GM12878 (cell line): ENCODE measurements around the gene ZNF768. TPM values are rescaled to one million over a fixed set of nuclear protein-coding genes. Genes with fewer than 3 reads are reported as not detected.

ENCODE experiments used
- ATF7 ChIP-seq: fragments of 450-650 bp; IDR thresholded peaks from 2 replicates; pipeline ENCODE4 v1.6.1; 2016; ENCODE audit warnings: low read depth, mild to moderate bottlenecking
- CHD4 ChIP-seq: fragments of 200-600 bp; sonication (generic); IDR thresholded peaks from 2 replicates; pipeline ENCODE4 v1.6.1; 2016; ENCODE audit warnings: mild to moderate bottlenecking
- ESRRA ChIP-seq: IDR thresholded peaks from 2 replicates; pipeline ENCODE4 v1.6.1; 2012; ENCODE audit warnings: mild to moderate bottlenecking, low read length, improper control_type of control experiment
- MTA2 ChIP-seq: fragments of 450-650 bp; IDR thresholded peaks from 2 replicates; pipeline ENCODE4 v1.6.1; 2016; ENCODE audit warnings: low read depth, mild to moderate bottlenecking, moderate library complexity
- MXI1 ChIP-seq: fragments of 150-350 bp; IDR thresholded peaks from 2 replicates; pipeline ENCODE4 v1.6.1; 2011; ENCODE audit warnings: low read depth, mild to moderate bottlenecking, inconsistent platforms, low read length, improper control_type of control experiment
- NFYA ChIP-seq: IDR thresholded peaks from 2 replicates; pipeline ENCODE4 v1.6.1; 2011; ENCODE audit warnings: low read depth, mild to moderate bottlenecking, low read length, improper control_type of control experiment, borderline replicate concordance
- NR2F1 ChIP-seq: fragments of 450-650 bp; conservative IDR thresholded peaks from 2 replicates; pipeline ENCODE4 v1.6.1; 2017; ENCODE audit warnings: mild to moderate bottlenecking
- POLR2A ChIP-seq: IDR thresholded peaks from 2 replicates; pipeline ENCODE4 v1.6.1; 2011; ENCODE audit warnings: low read depth, mild to moderate bottlenecking, low read length
- POLR2AphosphoS5 ChIP-seq: IDR thresholded peaks from 2 replicates; pipeline ENCODE4 v1.6.1; 2011; ENCODE audit warnings: mild to moderate bottlenecking, low read length, inconsistent platforms
- RB1 ChIP-seq: fragments of 450-650 bp; formaldehyde crosslinking; IDR thresholded peaks from 2 replicates; pipeline ENCODE4 v1.6.1; 2017; ENCODE audit warnings: mild to moderate bottlenecking, borderline replicate concordance
- SMAD5 ChIP-seq: IDR thresholded peaks from 2 replicates; pipeline ENCODE4 v1.6.1; 2016; ENCODE audit warnings: antibody characterized with exemption, low read depth
- SMC3 ChIP-seq: IDR thresholded peaks from 2 replicates; pipeline ENCODE4 v1.6.1; 2011; ENCODE audit warnings: low read length, improper control_type of control experiment, borderline replicate concordance
- SREBF1 ChIP-seq: IDR thresholded peaks from 2 replicates; pipeline ENCODE4 v1.6.1; 2012; ENCODE audit warnings: mild to moderate bottlenecking, low read length
- TBL1XR1 ChIP-seq: IDR thresholded peaks from 2 replicates; pipeline ENCODE4 v1.6.1; 2012; ENCODE audit warnings: low read depth, low read length, improper control_type of control experiment
- WRNIP1 ChIP-seq: IDR thresholded peaks from 2 replicates; pipeline ENCODE4 v1.6.1; 2011; ENCODE audit warnings: low read depth, low read length, improper control_type of control experiment, borderline replicate concordance
- polyA plus RNA-seq, 11 experiments: library from polyadenylated mRNA; depleted of rRNA in 4 of 11; unstranded in 6 of 11; stranded (reverse) in 5 of 11; fragments of >200 nt; fragmentation: Nextera tagmentation in 4 of 11; fragmentation: Illumina TruSeq in 1 of 11; extraction: Ambion mirVana in 4 of 11; extraction: Trizol in 1 of 11; gene quantifications; 1 replicate in 1 of 11; 2 replicates in 10 of 11; pipeline versions ENCODE4 v1.2.1 to v1.2.3, GENCODE V29; 2011 to 2016; ENCODE audit warnings: inconsistent platforms in 2 of 11, missing spikeins in 2 of 11, low read depth in 1 of 11
- total RNA-seq, 4 experiments: library from RNA; depleted of rRNA in 3 of 4; stranded (reverse); fragments of >200 nt in 3 of 4; fragmentation: Illumina TruSeq in 1 of 4; extraction: Trizol in 1 of 4; gene quantifications; 2 replicates each; pipeline versions ENCODE4 v1.2.1 to v1.2.3, GENCODE V29; 2013 to 2021
- TF ChIP-seq, protein P1 (sequence below): fragments of 150-350 bp; IDR thresholded peaks from 2 replicates; pipeline ENCODE4 v1.6.1; 2014; ENCODE audit warnings: mild to moderate bottlenecking, low read depth, low read length
- TF ChIP-seq, protein P2 (sequence below): fragments of 450-650 bp; IDR thresholded peaks from 2 replicates; pipeline ENCODE4 v1.6.1; 2018; ENCODE audit warnings: mild to moderate bottlenecking, low read depth, moderate library complexity; ENCODE audit not compliant: partially characterized antibody
- TF ChIP-seq, protein P3 (sequence below): fragments of 450-650 bp; IDR thresholded peaks from 2 replicates; pipeline ENCODE4 v1.6.1; 2017; ENCODE audit warnings: mild to moderate bottlenecking, moderate library complexity
- TF ChIP-seq, protein P4 (sequence below): fragments of 450-650 bp; IDR thresholded peaks from 2 replicates; pipeline ENCODE4 v1.6.1; 2018; ENCODE audit warnings: borderline replicate concordance, mild to moderate bottlenecking; ENCODE audit not compliant: partially characterized antibody

The ZNF768 gene
- total and polyA plus RNA-seq, 10 of the 15 experiments (the other 5 are each of a cell fraction or from before 2014, with no cell fraction given), result 0.05 to 23.1 (median 9.1) TPM

DNA sequence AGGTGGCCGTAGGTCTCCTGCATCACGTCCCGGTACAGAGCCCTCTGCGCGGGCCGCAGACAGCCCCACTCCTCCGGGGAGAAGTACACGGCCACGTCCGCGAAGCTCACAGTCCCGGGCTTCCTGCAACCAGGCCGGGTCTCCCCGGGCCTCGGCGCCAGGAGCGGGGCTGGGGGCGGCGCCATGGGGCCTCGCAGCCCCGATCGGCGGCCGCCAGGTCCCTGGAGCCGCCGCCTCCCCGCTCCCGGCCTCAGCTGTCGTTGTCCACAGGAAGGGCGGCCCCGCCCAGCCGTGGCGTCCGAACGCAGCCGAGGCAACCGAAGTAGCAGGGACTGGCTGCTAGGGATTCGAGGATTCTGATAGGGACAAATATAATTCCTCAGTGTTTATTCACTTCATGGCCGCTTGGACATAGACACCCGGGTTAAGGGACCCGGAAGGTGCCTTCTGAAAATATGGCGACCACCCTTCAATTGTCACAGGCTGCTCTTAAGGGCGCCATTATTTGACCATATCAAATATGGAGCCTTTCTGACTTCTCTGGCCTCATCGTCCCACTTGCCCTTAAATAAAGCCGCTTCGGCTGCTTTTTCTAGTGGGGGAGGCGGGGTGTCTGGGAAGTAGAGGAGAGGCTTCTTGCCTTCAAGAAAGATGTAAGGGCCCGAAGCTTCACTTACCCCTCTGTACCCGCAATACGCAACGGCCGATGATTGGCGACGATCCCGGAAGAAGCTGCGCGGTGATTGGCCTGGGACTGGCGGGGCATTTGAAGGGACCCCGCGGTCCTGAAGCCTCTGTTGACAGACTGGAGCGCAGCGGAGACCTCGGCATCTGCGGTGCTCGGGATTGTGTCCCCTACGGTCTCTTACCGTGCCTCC, 45.3 kb upstream of the ZNF768 start, which contains the start of gene ZNF688 (continued):
- TF ChIP-seq MTA2, result peak; percentile 41; the same call in 1 of the 2 replicates
- TF ChIP-seq SREBF1, result no peak
- TF ChIP-seq ESRRA, result no peak; the same call in 1 of the 2 replicates
- TF ChIP-seq, protein P1, sequence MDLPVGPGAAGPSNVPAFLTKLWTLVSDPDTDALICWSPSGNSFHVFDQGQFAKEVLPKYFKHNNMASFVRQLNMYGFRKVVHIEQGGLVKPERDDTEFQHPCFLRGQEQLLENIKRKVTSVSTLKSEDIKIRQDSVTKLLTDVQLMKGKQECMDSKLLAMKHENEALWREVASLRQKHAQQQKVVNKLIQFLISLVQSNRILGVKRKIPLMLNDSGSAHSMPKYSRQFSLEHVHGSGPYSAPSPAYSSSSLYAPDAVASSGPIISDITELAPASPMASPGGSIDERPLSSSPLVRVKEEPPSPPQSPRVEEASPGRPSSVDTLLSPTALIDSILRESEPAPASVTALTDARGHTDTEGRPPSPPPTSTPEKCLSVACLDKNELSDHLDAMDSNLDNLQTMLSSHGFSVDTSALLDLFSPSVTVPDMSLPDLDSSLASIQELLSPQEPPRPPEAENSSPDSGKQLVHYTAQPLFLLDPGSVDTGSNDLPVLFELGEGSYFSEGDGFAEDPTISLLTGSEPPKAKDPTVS, result no peak
- TF ChIP-seq, protein P2, sequence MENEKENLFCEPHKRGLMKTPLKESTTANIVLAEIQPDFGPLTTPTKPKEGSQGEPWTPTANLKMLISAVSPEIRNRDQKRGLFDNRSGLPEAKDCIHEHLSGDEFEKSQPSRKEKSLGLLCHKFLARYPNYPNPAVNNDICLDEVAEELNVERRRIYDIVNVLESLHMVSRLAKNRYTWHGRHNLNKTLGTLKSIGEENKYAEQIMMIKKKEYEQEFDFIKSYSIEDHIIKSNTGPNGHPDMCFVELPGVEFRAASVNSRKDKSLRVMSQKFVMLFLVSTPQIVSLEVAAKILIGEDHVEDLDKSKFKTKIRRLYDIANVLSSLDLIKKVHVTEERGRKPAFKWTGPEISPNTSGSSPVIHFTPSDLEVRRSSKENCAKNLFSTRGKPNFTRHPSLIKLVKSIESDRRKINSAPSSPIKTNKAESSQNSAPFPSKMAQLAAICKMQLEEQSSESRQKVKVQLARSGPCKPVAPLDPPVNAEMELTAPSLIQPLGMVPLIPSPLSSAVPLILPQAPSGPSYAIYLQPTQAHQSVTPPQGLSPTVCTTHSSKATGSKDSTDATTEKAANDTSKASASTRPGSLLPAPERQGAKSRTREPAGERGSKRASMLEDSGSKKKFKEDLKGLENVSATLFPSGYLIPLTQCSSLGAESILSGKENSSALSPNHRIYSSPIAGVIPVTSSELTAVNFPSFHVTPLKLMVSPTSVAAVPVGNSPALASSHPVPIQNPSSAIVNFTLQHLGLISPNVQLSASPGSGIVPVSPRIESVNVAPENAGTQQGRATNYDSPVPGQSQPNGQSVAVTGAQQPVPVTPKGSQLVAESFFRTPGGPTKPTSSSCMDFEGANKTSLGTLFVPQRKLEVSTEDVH, result peak; percentile 81
- peak; percentile 60; the same call in 1 of the 2 replicates for TF ChIP-seq RB1
- TF ChIP-seq NR2F1, result no peak; the same call in 1 of the 2 replicates
- TF ChIP-seq, protein P3, sequence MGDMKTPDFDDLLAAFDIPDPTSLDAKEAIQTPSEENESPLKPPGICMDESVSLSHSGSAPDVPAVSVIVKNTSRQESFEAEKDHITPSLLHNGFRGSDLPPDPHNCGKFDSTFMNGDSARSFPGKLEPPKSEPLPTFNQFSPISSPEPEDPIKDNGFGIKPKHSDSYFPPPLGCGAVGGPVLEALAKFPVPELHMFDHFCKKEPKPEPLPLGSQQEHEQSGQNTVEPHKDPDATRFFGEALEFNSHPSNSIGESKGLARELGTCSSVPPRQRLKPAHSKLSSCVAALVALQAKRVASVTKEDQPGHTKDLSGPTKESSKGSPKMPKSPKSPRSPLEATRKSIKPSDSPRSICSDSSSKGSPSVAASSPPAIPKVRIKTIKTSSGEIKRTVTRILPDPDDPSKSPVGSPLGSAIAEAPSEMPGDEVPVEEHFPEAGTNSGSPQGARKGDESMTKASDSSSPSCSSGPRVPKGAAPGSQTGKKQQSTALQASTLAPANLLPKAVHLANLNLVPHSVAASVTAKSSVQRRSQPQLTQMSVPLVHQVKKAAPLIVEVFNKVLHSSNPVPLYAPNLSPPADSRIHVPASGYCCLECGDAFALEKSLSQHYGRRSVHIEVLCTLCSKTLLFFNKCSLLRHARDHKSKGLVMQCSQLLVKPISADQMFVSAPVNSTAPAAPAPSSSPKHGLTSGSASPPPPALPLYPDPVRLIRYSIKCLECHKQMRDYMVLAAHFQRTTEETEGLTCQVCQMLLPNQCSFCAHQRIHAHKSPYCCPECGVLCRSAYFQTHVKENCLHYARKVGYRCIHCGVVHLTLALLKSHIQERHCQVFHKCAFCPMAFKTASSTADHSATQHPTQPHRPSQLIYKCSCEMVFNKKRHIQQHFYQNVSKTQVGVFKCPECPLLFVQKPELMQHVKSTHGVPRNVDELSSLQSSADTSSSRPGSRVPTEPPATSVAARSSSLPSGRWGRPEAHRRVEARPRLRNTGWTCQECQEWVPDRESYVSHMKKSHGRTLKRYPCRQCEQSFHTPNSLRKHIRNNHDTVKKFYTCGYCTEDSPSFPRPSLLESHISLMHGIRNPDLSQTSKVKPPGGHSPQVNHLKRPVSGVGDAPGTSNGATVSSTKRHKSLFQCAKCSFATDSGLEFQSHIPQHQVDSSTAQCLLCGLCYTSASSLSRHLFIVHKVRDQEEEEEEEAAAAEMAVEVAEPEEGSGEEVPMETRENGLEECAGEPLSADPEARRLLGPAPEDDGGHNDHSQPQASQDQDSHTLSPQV, result peak; percentile 10; the same call in 1 of the 2 replicates
- TF ChIP-seq POLR2AphosphoS5, result peak; percentile 70; the same call in 1 of the 2 replicates
- no peak for TF ChIP-seq WRNIP1
- TF ChIP-seq NFYA, result peak; percentile 50; the same call in 1 of the 2 replicates
- no peak for TF ChIP-seq CHD4
- TF ChIP-seq, protein P4, sequence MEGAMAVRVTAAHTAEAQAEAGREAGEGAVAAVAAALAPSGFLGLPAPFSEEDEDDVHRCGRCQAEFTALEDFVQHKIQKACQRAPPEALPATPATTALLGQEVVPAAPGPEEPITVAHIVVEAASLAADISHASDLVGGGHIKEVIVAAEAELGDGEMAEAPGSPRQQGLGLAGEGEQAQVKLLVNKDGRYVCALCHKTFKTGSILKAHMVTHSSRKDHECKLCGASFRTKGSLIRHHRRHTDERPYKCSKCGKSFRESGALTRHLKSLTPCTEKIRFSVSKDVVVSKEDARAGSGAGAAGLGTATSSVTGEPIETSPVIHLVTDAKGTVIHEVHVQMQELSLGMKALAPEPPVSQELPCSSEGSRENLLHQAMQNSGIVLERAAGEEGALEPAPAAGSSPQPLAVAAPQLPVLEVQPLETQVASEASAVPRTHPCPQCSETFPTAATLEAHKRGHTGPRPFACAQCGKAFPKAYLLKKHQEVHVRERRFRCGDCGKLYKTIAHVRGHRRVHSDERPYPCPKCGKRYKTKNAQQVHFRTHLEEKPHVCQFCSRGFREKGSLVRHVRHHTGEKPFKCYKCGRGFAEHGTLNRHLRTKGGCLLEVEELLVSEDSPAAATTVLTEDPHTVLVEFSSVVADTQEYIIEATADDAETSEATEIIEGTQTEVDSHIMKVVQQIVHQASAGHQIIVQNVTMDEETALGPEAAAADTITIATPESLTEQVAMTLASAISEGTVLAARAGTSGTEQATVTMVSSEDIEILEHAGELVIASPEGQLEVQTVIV, result peak; percentile 57
- peak; percentile 22; the same call in 1 of the 2 replicates for TF ChIP-seq SMC3
- 0 out of 2 replicates have a peak, but pooled peaks have one; percentile 17 for TF ChIP-seq TBL1XR1
- peak; percentile 93 for TF ChIP-seq MXI1
- TF ChIP-seq POLR2A, result peak; percentile 67
- peak; percentile 64; the same call in 1 of the 2 replicates for TF ChIP-seq ATF7
- no peak for TF ChIP-seq SMAD5
